Memory B cell (primary cell): ENCODE measurements around the gene HIRA.
"Not testable (repeated sequence)": the region's sequence is repeated elsewhere in the genome, so short reads cannot be mapped to it uniquely, and the experiment has no call there.

Experiments
- ATAC-seq: fragments of 150-1000 bp; cut with Tn5 transposase; 2 replicates; pipeline ENCODE4 v1.10.0; 2021; ENCODE audit warnings: low read depth, mild to moderate bottlenecking, moderate library complexity
- DNase-seq, 2 donors: peaks; one replicate each; pipeline ENCODE4 v3.0.0; 2022; ENCODE audit warnings: low spot score in 2 of 2
- H3K27ac Mint-ChIP-seq: one replicate; pipeline ENCODE4 v1.8.0; 2022; ENCODE audit warnings: mild to moderate bottlenecking, moderate library complexity, mixed read lengths
- H3K27me3 Mint-ChIP-seq: one replicate; pipeline ENCODE4 v1.8.0; 2022; ENCODE audit warnings: mixed read lengths
- H3K36me3 Mint-ChIP-seq: one replicate; pipeline ENCODE4 v1.8.0; 2022; ENCODE audit warnings: mild to moderate bottlenecking, mixed read lengths
- H3K4me1 Mint-ChIP-seq: one replicate; pipeline ENCODE4 v1.8.0; 2022; ENCODE audit warnings: mixed read lengths
- H3K4me3 Mint-ChIP-seq: one replicate; pipeline ENCODE4 v1.8.0; 2022; ENCODE audit warnings: mild to moderate bottlenecking, moderate library complexity, mixed read lengths
- H3K9me3 Mint-ChIP-seq: one replicate; pipeline ENCODE4 v1.8.0; 2022; ENCODE audit warnings: mixed read lengths

HIRA gene

GRCh38 chr22:19329454-19329853 is 102.1 kb downstream of the HIRA start:
- no peak overlapping the region for H3K27ac Mint-ChIP-seq
- no peak for ATAC-seq
- H3K9me3 Mint-ChIP-seq: peaks cover 14% of the 10 kb centered on the region
- no peaks in the 10 kb centered on the region for H3K27me3 Mint-ChIP-seq
- no peak for DNase-seq
- no peaks in the 10 kb centered on the region for H3K4me1 Mint-ChIP-seq
- H3K36me3 Mint-ChIP-seq: peaks cover 52% of the 10 kb centered on the region
- no peak overlapping the region for H3K4me3 Mint-ChIP-seq

GRCh38 chr22:19325296-19325948 is 106.1 kb downstream of the HIRA start:
- Mint-ChIP-seq H3K36me3 (peaks cover 25% of the 10 kb centered on the region), H3K9me3 (peaks cover 8% of the 10 kb centered on the region), H3K4me1 (no peaks in the 10 kb centered on the region), H3K27ac (no peak overlapping the region), H3K4me3 (no peak overlapping the region), H3K27me3 (peaks cover 1% of the 10 kb centered on the region)
- ATAC-seq: no peak
- DNase-seq: no peak

- Mint-ChIP-seq H3K9me3 (peaks cover 11% of the 10 kb centered on the region), H3K36me3 (peaks cover 11% of the 10 kb centered on the region)
- ATAC-seq, DNase-seq, H3K27me3 Mint-ChIP-seq, H3K4me1 Mint-ChIP-seq, H3K27ac Mint-ChIP-seq, H3K4me3 Mint-ChIP-seq: not testable (repeated sequence)
Observed at GRCh38 chr22:19323420-19323819, 108.1 kb downstream of the HIRA start.

- no peak overlapping the region for H3K27ac Mint-ChIP-seq
- H3K36me3 Mint-ChIP-seq: peaks cover 10% of the 10 kb centered on the region
Observed at GRCh38 chr22:19321757-19322156, 109.8 kb downstream of the HIRA start.

GRCh38 chr22:19320136-19320535 is 111.4 kb downstream of the HIRA start:
- not testable (repeated sequence) for H3K27ac Mint-ChIP-seq, ATAC-seq, H3K36me3 Mint-ChIP-seq

More at GRCh38 chr22:19321757-19322156, 109.8 kb downstream of the HIRA start:
- Mint-ChIP-seq H3K4me3 (no peak overlapping the region), H3K27me3 (peaks cover 1% of the 10 kb centered on the region), H3K9me3 (peaks cover 14% of the 10 kb centered on the region), H3K4me1 (no peaks in the 10 kb centered on the region)
- ATAC-seq (no peak), DNase-seq (no peak)

GRCh38 chr22:19319281-19319680 is 112.3 kb downstream of the HIRA start:
- no peak for ATAC-seq
- Mint-ChIP-seq H3K4me1 (no peaks in the 10 kb centered on the region), H3K4me3 (no peak overlapping the region), H3K9me3 (peaks cover 12% of the 10 kb centered on the region), H3K27ac (no peak overlapping the region), H3K27me3 (peaks cover 1% of the 10 kb centered on the region), H3K36me3 (peaks cover 10% of the 10 kb centered on the region)
- no peak for DNase-seq

More at GRCh38 chr22:19320136-19320535, 111.4 kb downstream of the HIRA start:
- H3K4me3 Mint-ChIP-seq, H3K27me3 Mint-ChIP-seq, H3K4me1 Mint-ChIP-seq, DNase-seq: not testable (repeated sequence)
- peaks cover 11% of the 10 kb centered on the region for H3K9me3 Mint-ChIP-seq

GRCh38 chr22:19317865-19318264 is 113.7 kb downstream of the HIRA start:
- Mint-ChIP-seq H3K27ac (no peak overlapping the region), H3K4me3 (no peak overlapping the region), H3K36me3 (peaks cover 11% of the 10 kb centered on the region), H3K27me3 (peaks cover 1% of the 10 kb centered on the region), H3K9me3 (peaks cover 14% of the 10 kb centered on the region), H3K4me1 (no peaks in the 10 kb centered on the region)
- DNase-seq: no peak
- no peak for ATAC-seq

- ATAC-seq (no peak), DNase-seq (no peak)
- Mint-ChIP-seq H3K4me3 (no peak overlapping the region), H3K36me3 (no peaks in the 10 kb centered on the region), H3K4me1 (no peaks in the 10 kb centered on the region), H3K27ac (no peak overlapping the region), H3K9me3 (peaks cover 2% of the 10 kb centered on the region), H3K27me3 (peaks cover 3% of the 10 kb centered on the region)
Observed at GRCh38 chr22:19307872-19308271, 123.7 kb downstream of the HIRA start.

- not testable (repeated sequence) for DNase-seq, H3K27ac Mint-ChIP-seq, H3K36me3 Mint-ChIP-seq, H3K27me3 Mint-ChIP-seq, H3K4me3 Mint-ChIP-seq, H3K9me3 Mint-ChIP-seq, H3K4me1 Mint-ChIP-seq, ATAC-seq
Observed at GRCh38 chr22:19306535-19306934, 125.0 kb downstream of the HIRA start.

- Mint-ChIP-seq H3K4me3 (no peak overlapping the region), H3K27me3 (peaks cover 2% of the 10 kb centered on the region), H3K9me3 (no peaks in the 10 kb centered on the region), H3K36me3 (no peaks in the 10 kb centered on the region), H3K27ac (no peak overlapping the region), H3K4me1 (no peaks in the 10 kb centered on the region)
- ATAC-seq (no peak), DNase-seq (no peak)
Observed at GRCh38 chr22:19304547-19304946, 127.0 kb downstream of the HIRA start.

- no peak overlapping the region for H3K27ac Mint-ChIP-seq
- H3K27me3 Mint-ChIP-seq: no peaks in the 10 kb centered on the region
- DNase-seq (no peak), ATAC-seq (no peak)
- no peaks in the 10 kb centered on the region for H3K4me1 Mint-ChIP-seq
- H3K9me3 Mint-ChIP-seq: no peaks in the 10 kb centered on the region
- H3K36me3 Mint-ChIP-seq: no peaks in the 10 kb centered on the region
- H3K4me3 Mint-ChIP-seq: no peak overlapping the region
Observed at GRCh38 chr22:19303785-19304184, 127.7 kb downstream of the HIRA start.

- Mint-ChIP-seq H3K27ac (no peak overlapping the region), H3K27me3 (peaks cover under 1% of the 10 kb centered on the region), H3K36me3 (no peaks in the 10 kb centered on the region), H3K4me1 (peaks cover 7% of the 10 kb centered on the region), H3K9me3 (no peaks in the 10 kb centered on the region), H3K4me3 (no peak overlapping the region)
- ATAC-seq (no peak), DNase-seq (no peak)
Observed at GRCh38 chr22:19295733-19296132, 135.8 kb downstream of the HIRA start.

GRCh38 chr22:19292458-19293230 is 138.9 kb downstream of the HIRA start:
- H3K27me3 Mint-ChIP-seq: peaks cover 9% of the 10 kb centered on the region
- no peak for DNase-seq
- ATAC-seq: no peak
- peaks cover 10% of the 10 kb centered on the region for H3K4me1 Mint-ChIP-seq
- no peaks in the 10 kb centered on the region for H3K36me3 Mint-ChIP-seq
- H3K27ac Mint-ChIP-seq: no peak overlapping the region
- H3K9me3 Mint-ChIP-seq: no peaks in the 10 kb centered on the region
- peak overlapping the region; percentile 87 for H3K4me3 Mint-ChIP-seq

- ATAC-seq (peak; percentile 78), DNase-seq (peak; percentile 58 to 77)
- Mint-ChIP-seq H3K4me3 (peak within 1 kb of the TSS; percentile 87), H3K4me1 (peaks cover 10% of the 10 kb centered on the region), H3K36me3 (no peaks in the 10 kb centered on the region), H3K27me3 (peaks cover 13% of the 10 kb centered on the region), H3K9me3 (no peaks in the 10 kb centered on the region), H3K27ac (peak within 1 kb of the TSS; percentile 39)
Observed at GRCh38 chr22:19291580-19292457, 139.7 kb downstream of the HIRA start, which contains the start of gene CLTCL1. Gene CLTCL1 (minus strand): TSS chr22:19291719. CDS start chr22:19291641, 78 bp downstream.
